ENCODE results near the gene KRT7.

Gene KRT7

GRCh38 chr12:52207106-52207505 is 25.9 kb upstream of the KRT7 start:
- POLR2A ChIA-PET, result no interaction called here

GRCh38 chr12:52207895-52208294 is 25.1 kb upstream of the KRT7 start:
- ChIA-PET CTCF (interaction anchor here (1.2 to 3.2 kb wide), 5 partner anchors 13 to 71 kb away, joined by 3 to 15 read pairs (median 4); no protein-coding TSS in a partner anchor), POLR2A (no interaction called here)
- no peak for DNase-seq (ENCODE audit: extremely low spot score)
- no peak for TF ChIP-seq CTCF (IDR thresholded peaks at IDR 0.05; ENCODE audit: control extremely low read depth, extremely low read depth, low read depth, missing control alignments)

More at GRCh38 chr12:52207106-52207505, 25.9 kb upstream of the KRT7 start:
- no peak for DNase-seq (ENCODE audit: extremely low spot score)
- no peak for TF ChIP-seq CTCF (IDR thresholded peaks at IDR 0.05; ENCODE audit: control extremely low read depth, extremely low read depth, low read depth, missing control alignments)
- CTCF ChIA-PET, result interaction anchor here (1.4 to 3.2 kb wide), 3 partner anchors 14 to 72 kb away, joined by 4 to 15 read pairs (median 7); no protein-coding TSS in a partner anchor

GRCh38 chr12:52208424-52209165 is 24.4 kb upstream of the KRT7 start:
- POLR2A ChIA-PET, result no interaction called here
- CTCF ChIA-PET, result interaction anchor here (1.0 to 3.2 kb wide), 7 partner anchors 12 to 119 kb away, joined by 3 to 15 read pairs (median 3); no protein-coding TSS in a partner anchor
- no peak for TF ChIP-seq CTCF (IDR thresholded peaks at IDR 0.05; ENCODE audit: control extremely low read depth, extremely low read depth, low read depth, missing control alignments)
- DNase-seq (ENCODE audit: extremely low spot score), result no peak

- CTCF ChIA-PET, result interaction anchor here (1.0 to 3.2 kb wide), 3 partner anchors 12 to 118 kb away, joined by 3 to 15 read pairs (median 3); no protein-coding TSS in a partner anchor
- TF ChIP-seq CTCF (IDR thresholded peaks at IDR 0.05; ENCODE audit: control extremely low read depth, extremely low read depth, low read depth, missing control alignments), result no peak
- DNase-seq (ENCODE audit: extremely low spot score), result no peak
- POLR2A ChIA-PET, result no interaction called here
Observed at GRCh38 chr12:52209321-52209720, 23.7 kb upstream of the KRT7 start.

GRCh38 chr12:52210186-52210924 is 22.7 kb upstream of the KRT7 start:
- POLR2A ChIA-PET, result no interaction called here
- CTCF ChIA-PET, result interaction anchor here (1.2 to 4.0 kb wide), 3 partner anchors 13 to 69 kb away, joined by 3 to 48 read pairs (median 10); no protein-coding TSS in a partner anchor
- DNase-seq (ENCODE audit: extremely low spot score), result no peak
- TF ChIP-seq CTCF (IDR thresholded peaks at IDR 0.05; ENCODE audit: control extremely low read depth, extremely low read depth, low read depth, missing control alignments), result no peak

- ChIA-PET CTCF (interaction anchor here (1.1 to 4.0 kb wide), 7 partner anchors 13 to 99 kb away, joined by 3 to 48 read pairs (median 5); no protein-coding TSS in a partner anchor), POLR2A (no interaction called here)
- no peak for DNase-seq (ENCODE audit: extremely low spot score)
- TF ChIP-seq CTCF (IDR thresholded peaks at IDR 0.05; ENCODE audit: control extremely low read depth, extremely low read depth, low read depth, missing control alignments), result no peak
Observed at GRCh38 chr12:52210925-52211650, 22.0 kb upstream of the KRT7 start.
